Kidney (tissue), 14 donors: ENCODE measurements around the gene KRTAP1-1. TPM values are rescaled to one million over a fixed set of nuclear protein-coding genes. Genes with fewer than 3 reads are reported as not detected.
"Not testable (repeated sequence)": the region's sequence is repeated elsewhere in the genome, so short reads cannot be mapped to it uniquely, and the experiment has no call there.

ENCODE experiments used
- DNase-seq, 5 donors: peaks; one replicate each; pipeline ENCODE4 v3.0.0-alpha.2; 2013 to 2020
- FAIRE-seq: peaks from 2 replicates; lab custom pipeline; 2012; peaks lifted over from hg19 to GRCh38; lab: Jason Lieb, UNC
- H3K27ac ChIP-seq, 2 donors: one replicate each; pipeline ENCODE4 v1.7.0; 2013; ENCODE audit warnings: low read depth in 2 of 2, low read length in 2 of 2, inconsistent platforms in 1 of 2
- H3K27me3 ChIP-seq: one replicate; pipeline ENCODE4 v1.7.1; 2013; ENCODE audit warnings: low read length, inconsistent platforms; ENCODE audit not compliant: control insufficient read depth, insufficient read depth
- H3K36me3 ChIP-seq, 3 donors: one replicate each; pipeline versions ENCODE4 v1.7.0 to v1.7.1; 2013; ENCODE audit warnings: low read length in 3 of 3, control low read depth in 1 of 3, inconsistent platforms in 1 of 3; ENCODE audit not compliant: insufficient read depth in 3 of 3, control insufficient read depth in 2 of 3
- H3K4me1 ChIP-seq, 3 donors: one replicate each; pipeline versions ENCODE4 v1.7.0 to v1.7.1; 2013; ENCODE audit warnings: low read length in 3 of 3, inconsistent platforms in 1 of 3, low read depth in 1 of 3; ENCODE audit not compliant: control insufficient read depth in 2 of 3, insufficient read depth in 2 of 3
- H3K4me3 ChIP-seq, 3 donors: one replicate each; pipeline versions ENCODE4 v1.7.0 to v1.8.1; 2013; ENCODE audit warnings: low read length in 3 of 3, control low read depth in 1 of 3, inconsistent platforms in 1 of 3
- H3K9ac ChIP-seq, 3 donors: one replicate each; pipeline versions ENCODE4 v1.7.0 to v1.7.1; 2013; ENCODE audit warnings: low read length in 3 of 3, control low read depth in 1 of 3, inconsistent platforms in 1 of 3
- H3K9me3 ChIP-seq, 3 donors: one replicate each; pipeline versions ENCODE4 v1.7.0 to v1.7.1; 2013; ENCODE audit warnings: low read length in 3 of 3, control low read depth in 1 of 3, inconsistent platforms in 1 of 3; ENCODE audit not compliant: control insufficient read depth in 2 of 3, insufficient read depth in 1 of 3
- CTCF ChIP-seq: IDR thresholded peaks from 3 replicates; pipeline ENCODE4 v1.5.1; 2012; ENCODE audit warnings: mild to moderate bottlenecking, moderate library complexity, borderline replicate concordance; ENCODE audit not compliant: insufficient read depth; ENCODE audit errors: extremely low read depth
- intact Hi-C: fragments of 100-400 bp; cut with DNase I; formaldehyde crosslinking; loops from one replicate; pipeline ENCODE4 v1.11.1; 2022
- polyA plus RNA-seq: library from polyadenylated mRNA; stranded (reverse); fragments of 350-450 nt; fragmentation: Illumina TruSeq; extraction: RNeasy Lipid Tissue Mini Kit (QIAGEN cat#74804); gene quantifications from one replicate; pipeline ENCODE4 v1.2.3, GENCODE V29; 2014; ENCODE audit warnings: low read depth, low replicate concordance; ENCODE audit not compliant: insufficient read depth
- total RNA-seq: library from RNA; stranded (reverse); fragmentation: NEBNext Ultra II Directional; extraction: Animal tissue kit (Norgen Biotek cat#: 25700); gene quantifications from one replicate; pipeline ENCODE4 v1.2.1, GENCODE V29; 2021
- donor health status: control.
- donor health status: control.
- donor health status: control.
- donor health status: control.
- donor health status: control.
- donor health status: DM: yes; HTN: yes; CAD: no.
- donor health status: Normal renal cell carcinoma (clear cell type).

The KRTAP1-1 gene
- total and polyA plus RNA-seq, 2 donors from 2014 or later, result not detected

GRCh38 chr17:41054025-41054424, 12.8 kb upstream of the KRTAP1-1 start:
- H3K9ac ChIP-seq, result no peak overlapping the region
- DNase-seq, result peak in 3 of 5 donors; percentile 58 to 67 (median 66)
- no peak overlapping the region for H3K27ac ChIP-seq
- no peaks in the 10 kb centered on the region for H3K36me3 ChIP-seq
- H3K9me3 ChIP-seq, result no peaks in the 10 kb centered on the region
- H3K4me3 ChIP-seq, result no peak overlapping the region
- FAIRE-seq, result no peak
- TF ChIP-seq CTCF, result no peak
- H3K27me3 ChIP-seq, result no peaks in the 10 kb centered on the region
- intact Hi-C loops, result no loop called here
- H3K4me1 ChIP-seq, result no peaks in the 10 kb centered on the region

- H3K4me1 ChIP-seq, result no peaks in the 10 kb centered on the region
- no peak overlapping the region for H3K4me3 ChIP-seq
- no peaks in the 10 kb centered on the region for H3K27me3 ChIP-seq
- no peaks in the 10 kb centered on the region for H3K36me3 ChIP-seq
- intact Hi-C loops, result no loop called here
- H3K9me3 ChIP-seq, result no peaks in the 10 kb centered on the region
- no peak for FAIRE-seq
- no peak for DNase-seq
- no peak for TF ChIP-seq CTCF
- no peak overlapping the region for H3K9ac ChIP-seq
- H3K27ac ChIP-seq, result no peak overlapping the region
Measured at GRCh38 chr17:41052566-41052965, 11.3 kb upstream of the KRTAP1-1 start.

- TF ChIP-seq CTCF, result no peak
- FAIRE-seq (no peak), DNase-seq (no peak)
- Histone ChIP-seq H3K9ac (no peak overlapping the region), H3K4me3 (no peak overlapping the region), H3K4me1 (no peaks in the 10 kb centered on the region), H3K36me3 (no peaks in the 10 kb centered on the region), H3K27me3 (no peaks in the 10 kb centered on the region), H3K9me3 (no peaks in the 10 kb centered on the region), H3K27ac (no peak overlapping the region)
- intact Hi-C loops, result no loop called here
Measured at GRCh38 chr17:41049110-41049509, 7.9 kb upstream of the KRTAP1-1 start.

GRCh38 chr17:41048441-41048840, 7.2 kb upstream of the KRTAP1-1 start:
- no peak for TF ChIP-seq CTCF
- FAIRE-seq (no peak), DNase-seq (no peak)
- no peak overlapping the region for H3K4me3 ChIP-seq
- H3K9me3 ChIP-seq, result no peaks in the 10 kb centered on the region
- intact Hi-C loops, result no loop called here
- no peaks in the 10 kb centered on the region for H3K36me3 ChIP-seq
- no peaks in the 10 kb centered on the region for H3K4me1 ChIP-seq
- H3K27me3 ChIP-seq, result no peaks in the 10 kb centered on the region
- H3K27ac ChIP-seq, result no peak overlapping the region
- no peak overlapping the region for H3K9ac ChIP-seq

- H3K4me1 ChIP-seq, DNase-seq, H3K4me3 ChIP-seq, H3K9me3 ChIP-seq, FAIRE-seq, H3K27ac ChIP-seq, H3K36me3 ChIP-seq, intact Hi-C loops, H3K9ac ChIP-seq, H3K27me3 ChIP-seq: not testable (repeated sequence)
Measured at GRCh38 chr17:41046735-41047465, 5.7 kb upstream of the KRTAP1-1 start, which contains the start of gene KRTAP2-1. Gene KRTAP2-1 (minus strand): TSS chr17:41047316. CDS start chr17:41047267, 49 bp downstream.
